OCI-LY7 (cell line): ENCODE results near the gene PCDH9.

Experiments
- CTCF ChIP-seq: fragments of 200-600 bp; sonication (generic); conservative IDR thresholded peaks from 2 replicates; pipeline ENCODE4 v1.5.1; 2014; ENCODE audit warnings: mild to moderate bottlenecking, antibody characterized with exemption, low read length, moderate library complexity, mixed read lengths
- EZH2phosphoT487 ChIP-seq: fragments of 200-600 bp; sonication (generic); IDR thresholded peaks from 2 replicates; pipeline ENCODE4 v1.6.1; 2018; ENCODE audit warnings: low read depth, borderline replicate concordance, mild to moderate bottlenecking, mixed run types, antibody characterized with exemption, low read length, moderate library complexity, mixed read lengths

- no peak for TF ChIP-seq CTCF
- TF ChIP-seq EZH2phosphoT487, result no peak
Observed at GRCh38 chr13:66314911-66315310, 915.2 kb downstream of the PCDH9 start.
